Smooth muscle cell (in vitro differentiated cells): ENCODE measurements around the gene CCDC150. TPM values are rescaled to one million over a fixed set of nuclear protein-coding genes. Genes with fewer than 3 reads are reported as not detected.
A peak's percentile ranks its signal among the peaks of the same experiment; 100 is the strongest.

Source experiments
- DNase-seq: peaks from one replicate; lab custom pipeline; 2025; ENCODE audit not compliant: unreplicated experiment; lab: John Stamatoyannopoulos, UW
- H2AFZ ChIP-seq: fragments of 200-600 bp; sonication (generic); 2 replicates; pipeline ENCODE4 v1.6.0; 2016; ENCODE audit warnings: antibody characterized with exemption, low read depth, mild to moderate bottlenecking
- H3F3A ChIP-seq: fragments of 200-600 bp; sonication (generic); 2 replicates; pipeline ENCODE4 v1.6.0; 2017; ENCODE audit warnings: antibody characterized with exemption, low read depth
- H3K27ac ChIP-seq: fragments of 200-600 bp; sonication (generic); 2 replicates; pipeline ENCODE4 v1.5.1; 2016; ENCODE audit warnings: low read depth, mild to moderate bottlenecking
- H3K27me3 ChIP-seq: fragments of 200-600 bp; sonication (generic); 2 replicates; pipeline ENCODE4 v1.6.1; 2016; ENCODE audit warnings: low read depth, mild to moderate bottlenecking
- H3K36me3 ChIP-seq: fragments of 200-600 bp; sonication (generic); 2 replicates; pipeline ENCODE4 v1.5.1; 2016; ENCODE audit warnings: low read depth
- H3K4me1 ChIP-seq: fragments of 200-600 bp; sonication (generic); 2 replicates; pipeline ENCODE4 v1.5.1; 2016; ENCODE audit warnings: low read depth
- H3K4me2 ChIP-seq: fragments of 200-600 bp; sonication (generic); 2 replicates; pipeline ENCODE4 v1.6.0; 2016; ENCODE audit warnings: mild to moderate bottlenecking
- H3K4me3 ChIP-seq: fragments of 200-600 bp; sonication (generic); 2 replicates; pipeline ENCODE4 v1.5.1; 2016; ENCODE audit warnings: mild to moderate bottlenecking
- H3K79me2 ChIP-seq: fragments of 200-600 bp; sonication (generic); 2 replicates; pipeline ENCODE4 v1.6.0; 2016; ENCODE audit warnings: low read depth, mild to moderate bottlenecking
- H3K9ac ChIP-seq: fragments of 200-600 bp; sonication (generic); 2 replicates; pipeline ENCODE4 v1.6.0; 2016; ENCODE audit warnings: low read depth
- H3K9me3 ChIP-seq: fragments of 200-600 bp; sonication (generic); replicated peaks from 2 replicates; pipeline ENCODE4 v1.5.1; 2016; ENCODE audit warnings: low read depth
- H4K20me1 ChIP-seq: fragments of 200-600 bp; sonication (generic); 2 replicates; pipeline ENCODE4 v1.6.0; 2016; ENCODE audit warnings: low read depth
- WGBS: methylation state at CpG from one replicate; pipeline ENCODE4 v1.1.7; 2016; ENCODE audit warnings: low lambda C conversion rate; 5-methylcytosine and 5-hydroxymethylcytosine counted together
- polyA plus RNA-seq: library from polyadenylated mRNA; unstranded; fragments of >200 nt; fragmentation: Nextera tagmentation; extraction: Ambion mirVana; gene quantifications from 2 replicates; pipeline ENCODE4 v1.2.1, GENCODE V29; 2016
- total RNA-seq: library from RNA; depleted of rRNA; stranded (reverse); fragments of >200 nt; gene quantifications from 2 replicates; pipeline ENCODE4 v1.2.3, GENCODE V29; 2014
- TF ChIP-seq, protein P1 (sequence below): fragments of 200-600 bp; sonication (generic); IDR thresholded peaks from 2 replicates; pipeline ENCODE4 v1.5.1; 2017; ENCODE audit warnings: borderline replicate concordance, mild to moderate bottlenecking, antibody characterized with exemption; ENCODE audit not compliant: insufficient read depth, poor library complexity, severe bottlenecking

CCDC150 gene
- total and polyA plus RNA-seq, 2 experiments from 2014 or later, result 2.0 to 2.5 TPM

DNA sequence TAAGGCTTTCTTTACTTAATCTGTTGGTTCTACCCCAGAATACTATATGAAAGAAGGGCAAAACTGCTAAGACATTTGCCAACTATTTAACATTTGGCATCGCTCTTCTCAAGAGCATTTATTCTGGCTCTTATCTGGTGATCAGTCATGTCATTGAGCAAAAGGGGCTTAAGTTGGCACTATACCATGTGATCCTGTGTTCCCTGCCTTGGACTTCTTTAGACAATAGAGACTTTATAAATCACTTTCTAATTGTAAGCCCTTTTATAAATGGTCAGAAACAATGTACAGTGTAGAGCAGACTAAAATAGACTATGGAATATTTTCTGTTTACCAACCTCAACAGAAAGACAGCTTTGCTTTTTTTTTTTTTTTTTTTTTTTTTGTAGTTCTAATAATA lies 107.9 kb downstream of the CCDC150 start:
- Histone ChIP-seq H3K27ac (no peak overlapping the region), H3K4me1 (peaks cover 5% of the 10 kb centered on the region), H4K20me1 (no peaks in the 10 kb centered on the region), H3K79me2 (no peaks in the 10 kb centered on the region), H3K36me3 (no peaks in the 10 kb centered on the region), H2AFZ (no peak overlapping the region), H3K4me3 (no peak overlapping the region), H3K9ac (no peak overlapping the region), H3F3A (peaks cover 5% of the 10 kb centered on the region), H3K9me3 (no peaks in the 10 kb centered on the region), H3K27me3 (no peaks in the 10 kb centered on the region), H3K4me2 (no peak overlapping the region)
- TF ChIP-seq, protein P1, sequence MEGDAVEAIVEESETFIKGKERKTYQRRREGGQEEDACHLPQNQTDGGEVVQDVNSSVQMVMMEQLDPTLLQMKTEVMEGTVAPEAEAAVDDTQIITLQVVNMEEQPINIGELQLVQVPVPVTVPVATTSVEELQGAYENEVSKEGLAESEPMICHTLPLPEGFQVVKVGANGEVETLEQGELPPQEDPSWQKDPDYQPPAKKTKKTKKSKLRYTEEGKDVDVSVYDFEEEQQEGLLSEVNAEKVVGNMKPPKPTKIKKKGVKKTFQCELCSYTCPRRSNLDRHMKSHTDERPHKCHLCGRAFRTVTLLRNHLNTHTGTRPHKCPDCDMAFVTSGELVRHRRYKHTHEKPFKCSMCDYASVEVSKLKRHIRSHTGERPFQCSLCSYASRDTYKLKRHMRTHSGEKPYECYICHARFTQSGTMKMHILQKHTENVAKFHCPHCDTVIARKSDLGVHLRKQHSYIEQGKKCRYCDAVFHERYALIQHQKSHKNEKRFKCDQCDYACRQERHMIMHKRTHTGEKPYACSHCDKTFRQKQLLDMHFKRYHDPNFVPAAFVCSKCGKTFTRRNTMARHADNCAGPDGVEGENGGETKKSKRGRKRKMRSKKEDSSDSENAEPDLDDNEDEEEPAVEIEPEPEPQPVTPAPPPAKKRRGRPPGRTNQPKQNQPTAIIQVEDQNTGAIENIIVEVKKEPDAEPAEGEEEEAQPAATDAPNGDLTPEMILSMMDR, result no peak
- DNase-seq, result no peak
- 95% methylated on average over 1 of the region's 1 CpG for WGBS

DNA sequence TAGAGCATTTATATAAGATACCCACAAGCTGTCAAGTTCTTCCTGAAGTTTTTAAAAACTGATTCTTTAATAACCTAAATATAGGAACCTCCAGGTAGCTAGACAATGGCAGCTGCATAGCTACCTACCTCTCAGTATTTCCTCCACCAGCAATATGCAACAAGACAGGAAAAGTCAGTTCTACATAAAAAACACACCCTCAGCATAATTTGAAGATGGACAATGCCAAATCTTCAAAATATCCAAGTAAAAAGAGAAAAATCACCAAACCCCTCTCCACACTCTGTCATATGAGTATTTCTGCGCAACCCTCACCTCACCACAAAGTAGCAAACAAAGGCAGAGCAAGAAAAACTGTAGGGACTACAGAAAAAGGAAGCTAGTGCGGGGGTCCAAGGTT lies 108.6 kb downstream of the CCDC150 start:
- TF ChIP-seq, protein P1, result no peak
- WGBS, result 90% methylated on average over 2 of the region's 2 CpGs
- no peaks in the 10 kb centered on the region for H3K79me2 ChIP-seq

DNA sequence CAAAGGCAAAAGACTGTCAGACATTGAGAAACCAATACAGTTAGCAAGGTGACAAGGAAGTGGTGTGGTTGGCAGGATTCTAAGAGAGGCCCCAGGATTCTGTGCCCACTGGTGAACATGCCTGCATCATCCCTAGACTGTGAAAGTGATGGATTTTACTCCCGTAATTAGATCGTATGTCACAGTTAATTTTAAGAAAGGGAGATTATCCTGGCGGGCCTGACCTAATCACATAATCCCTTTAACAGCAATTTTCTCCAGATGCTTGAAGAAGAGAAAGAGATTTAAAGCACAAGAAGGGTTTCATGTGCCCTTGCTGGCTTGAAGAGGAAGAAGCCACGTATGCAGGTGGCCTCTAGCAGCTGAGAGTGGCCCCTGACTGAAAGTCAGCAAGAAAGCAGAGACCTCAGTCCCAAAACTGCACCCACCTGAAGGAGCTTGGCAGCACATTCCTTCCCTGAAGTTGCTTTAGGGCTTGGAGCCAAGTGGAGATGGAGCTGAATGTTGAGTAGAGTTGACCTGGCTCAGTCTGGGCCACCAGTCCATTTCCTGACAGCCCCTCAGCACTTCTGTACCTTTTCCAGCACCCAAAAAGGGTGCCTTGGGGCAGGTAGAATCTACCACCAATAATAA lies 110.9 kb downstream of the CCDC150 start:
- H3K36me3 ChIP-seq, result no peaks in the 10 kb centered on the region
- H3K4me3 ChIP-seq, result no peak overlapping the region
- TF ChIP-seq, protein P1, result no peak
- H3K27ac ChIP-seq, result no peak overlapping the region
- H2AFZ ChIP-seq, result no peak overlapping the region
- H3K4me2 ChIP-seq, result peak overlapping the region; percentile 41
- no peaks in the 10 kb centered on the region for H3K79me2 ChIP-seq
- DNase-seq, result no peak
- H3K4me1 ChIP-seq, result peaks cover 5% of the 10 kb centered on the region
- no peak overlapping the region for H3K9ac ChIP-seq
- WGBS, result 24% methylated on average over 4 of the region's 4 CpGs
- no peaks in the 10 kb centered on the region for H4K20me1 ChIP-seq
- no peaks in the 10 kb centered on the region for H3K9me3 ChIP-seq
- no peaks in the 10 kb centered on the region for H3K27me3 ChIP-seq
- peaks cover 5% of the 10 kb centered on the region for H3F3A ChIP-seq

More for the DNA sequence above, 108.6 kb downstream of the CCDC150 start:
- H3K27me3 ChIP-seq, result no peaks in the 10 kb centered on the region
- H3K4me1 ChIP-seq, result peaks cover 5% of the 10 kb centered on the region
- H3F3A ChIP-seq, result peaks cover 5% of the 10 kb centered on the region
- no peaks in the 10 kb centered on the region for H3K36me3 ChIP-seq
- no peak overlapping the region for H3K9ac ChIP-seq
- H2AFZ ChIP-seq, result no peak overlapping the region
- no peak overlapping the region for H3K27ac ChIP-seq
- no peaks in the 10 kb centered on the region for H4K20me1 ChIP-seq
- H3K4me3 ChIP-seq, result no peak overlapping the region
- no peaks in the 10 kb centered on the region for H3K9me3 ChIP-seq
- DNase-seq, result no peak
- no peak overlapping the region for H3K4me2 ChIP-seq
